Measurements from ENCODE around the gene ATP1B2.

Gene ATP1B2

DNA sequence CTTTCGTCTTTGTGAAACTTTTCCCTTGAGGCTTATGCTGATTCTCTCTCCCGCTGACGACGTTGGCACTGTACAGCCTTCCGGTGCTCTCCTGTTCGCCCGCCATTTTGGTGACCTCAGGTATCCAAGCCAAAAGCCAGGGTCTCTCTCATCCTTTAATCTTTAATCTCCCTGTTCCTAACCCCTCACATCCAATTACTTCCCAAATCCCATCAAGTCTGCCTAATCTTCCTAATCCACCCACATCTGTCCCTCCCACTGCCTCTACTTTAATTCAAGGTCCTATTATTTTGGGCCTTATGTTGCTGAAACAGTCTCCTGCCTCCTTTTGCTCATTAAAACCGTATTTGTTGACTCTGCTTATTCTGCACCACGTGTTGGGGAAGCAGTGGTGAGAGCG, 44.9 kb downstream of the ATP1B2 start:
- no peak for DNase-seq
- Histone ChIP-seq H3F3A (ENCODE audit: insufficient read depth, low read length) (no peaks in the 10 kb centered on the region), H3K4me2 (ENCODE audit: low read depth, low read length) (no peak overlapping the region), H4K20me1 (ENCODE audit: insufficient read depth, low read length) (no peaks in the 10 kb centered on the region), H3K27ac (ENCODE audit: low read length) (no peak overlapping the region), H3K9me2 (replicated peaks; ENCODE audit: insufficient read depth, low read length) (no peaks in the 10 kb centered on the region), H3K9me3 (replicated peaks; ENCODE audit: insufficient read depth, low read length) (no peaks in the 10 kb centered on the region), H2AFZ (ENCODE audit: low read length) (no peak overlapping the region), H3K9ac (ENCODE audit: low read length) (no peak overlapping the region), H3K4me3 (ENCODE audit: low read length) (no peak overlapping the region), H3K36me3 (replicated peaks; ENCODE audit: insufficient read depth, low read length) (no peaks in the 10 kb centered on the region), H3K4me1 (ENCODE audit: low read length) (no peaks in the 10 kb centered on the region), H3K27me3 (replicated peaks; ENCODE audit: insufficient read depth, low read length) (no peaks in the 10 kb centered on the region), H3K79me2 (ENCODE audit: low read length) (no peaks in the 10 kb centered on the region)
- TF ChIP-seq EZH2phosphoT487 (IDR thresholded peaks at IDR 0.05; ENCODE audit: low read length) = no peak
- no peak for TF ChIP-seq EZH2 (optimal IDR thresholded peaks at IDR 0.05; ENCODE audit: low read depth, low read length)
- TF ChIP-seq, protein P1, sequence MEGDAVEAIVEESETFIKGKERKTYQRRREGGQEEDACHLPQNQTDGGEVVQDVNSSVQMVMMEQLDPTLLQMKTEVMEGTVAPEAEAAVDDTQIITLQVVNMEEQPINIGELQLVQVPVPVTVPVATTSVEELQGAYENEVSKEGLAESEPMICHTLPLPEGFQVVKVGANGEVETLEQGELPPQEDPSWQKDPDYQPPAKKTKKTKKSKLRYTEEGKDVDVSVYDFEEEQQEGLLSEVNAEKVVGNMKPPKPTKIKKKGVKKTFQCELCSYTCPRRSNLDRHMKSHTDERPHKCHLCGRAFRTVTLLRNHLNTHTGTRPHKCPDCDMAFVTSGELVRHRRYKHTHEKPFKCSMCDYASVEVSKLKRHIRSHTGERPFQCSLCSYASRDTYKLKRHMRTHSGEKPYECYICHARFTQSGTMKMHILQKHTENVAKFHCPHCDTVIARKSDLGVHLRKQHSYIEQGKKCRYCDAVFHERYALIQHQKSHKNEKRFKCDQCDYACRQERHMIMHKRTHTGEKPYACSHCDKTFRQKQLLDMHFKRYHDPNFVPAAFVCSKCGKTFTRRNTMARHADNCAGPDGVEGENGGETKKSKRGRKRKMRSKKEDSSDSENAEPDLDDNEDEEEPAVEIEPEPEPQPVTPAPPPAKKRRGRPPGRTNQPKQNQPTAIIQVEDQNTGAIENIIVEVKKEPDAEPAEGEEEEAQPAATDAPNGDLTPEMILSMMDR (IDR thresholded peaks at IDR 0.05; ENCODE audit: low read length) = no peak

DNA sequence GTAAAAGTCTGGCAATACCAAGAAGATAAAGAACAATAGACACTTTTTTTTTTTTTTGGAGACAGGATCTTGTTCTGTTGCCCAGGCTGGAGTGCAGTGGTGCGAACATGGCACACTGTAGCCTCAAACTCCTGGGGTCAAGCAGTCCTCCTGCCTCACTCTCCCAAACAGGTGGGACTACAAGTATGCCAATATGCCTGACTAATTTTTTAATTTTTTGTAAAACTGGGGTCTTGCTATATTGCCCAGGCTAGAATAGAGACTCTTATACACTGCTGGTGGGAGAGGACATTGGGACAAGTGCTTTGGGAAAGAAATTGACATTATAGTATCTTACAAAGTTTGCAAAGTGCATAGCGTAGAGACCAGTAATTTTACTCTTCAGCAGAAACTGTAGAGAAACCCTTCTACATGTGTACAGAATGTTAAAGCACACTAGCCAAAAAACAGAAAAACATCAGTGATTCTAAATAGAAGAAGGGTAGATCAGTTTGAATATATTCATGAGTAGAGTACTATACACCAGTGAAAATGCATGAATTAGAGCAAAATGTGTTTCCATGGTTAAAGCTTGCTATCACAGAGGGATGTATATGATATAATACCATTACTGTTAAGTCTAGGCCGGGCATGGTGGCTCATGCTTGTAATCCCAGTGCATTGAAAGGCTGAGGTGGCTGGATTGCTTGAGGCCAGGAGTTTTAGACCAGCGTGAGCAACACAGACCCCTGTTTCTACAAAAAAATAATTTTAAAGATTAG, 47.3 kb downstream of the ATP1B2 start:
- Histone ChIP-seq H3K9me3 (replicated peaks; ENCODE audit: insufficient read depth, low read length) (no peaks in the 10 kb centered on the region), H2AFZ (ENCODE audit: low read length) (no peak overlapping the region), H3K36me3 (replicated peaks; ENCODE audit: insufficient read depth, low read length) (no peaks in the 10 kb centered on the region), H3K9ac (ENCODE audit: low read length) (no peak overlapping the region), H3K27ac (ENCODE audit: low read length) (no peak overlapping the region), H3K4me3 (ENCODE audit: low read length) (no peak overlapping the region), H3K27me3 (replicated peaks; ENCODE audit: insufficient read depth, low read length) (no peaks in the 10 kb centered on the region), H3K9me2 (replicated peaks; ENCODE audit: insufficient read depth, low read length) (no peaks in the 10 kb centered on the region), H4K20me1 (ENCODE audit: insufficient read depth, low read length) (no peaks in the 10 kb centered on the region), H3K4me2 (ENCODE audit: low read depth, low read length) (no peak overlapping the region), H3K4me1 (ENCODE audit: low read length) (no peaks in the 10 kb centered on the region), H3F3A (ENCODE audit: insufficient read depth, low read length) (no peaks in the 10 kb centered on the region), H3K79me2 (ENCODE audit: low read length) (no peaks in the 10 kb centered on the region)
- no peak for TF ChIP-seq EZH2phosphoT487 (IDR thresholded peaks at IDR 0.05; ENCODE audit: low read length)
- TF ChIP-seq EZH2 (optimal IDR thresholded peaks at IDR 0.05; ENCODE audit: low read depth, low read length) = no peak
- TF ChIP-seq, protein P1 (IDR thresholded peaks at IDR 0.05; ENCODE audit: low read length) = no peak
- no peak for DNase-seq

DNA sequence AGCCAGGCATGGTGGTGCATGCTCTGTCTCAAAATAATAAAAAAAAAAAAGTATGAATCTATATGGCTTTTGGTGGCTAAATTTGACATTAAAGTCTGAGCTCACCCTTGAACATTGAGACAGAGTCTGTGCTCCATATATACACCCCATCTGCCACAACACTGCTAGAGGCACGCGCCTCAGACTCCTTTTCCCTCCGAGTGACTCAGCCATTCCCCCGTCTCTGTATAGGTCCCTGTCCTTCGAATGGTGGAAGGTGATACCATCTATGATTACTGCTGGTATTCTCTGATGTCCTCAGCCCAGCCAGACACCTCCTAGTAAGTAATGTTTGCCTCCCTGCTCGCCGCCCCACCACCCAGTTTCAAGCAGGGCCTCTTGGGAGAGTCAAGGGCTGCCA, 49.8 kb downstream of the ATP1B2 start:
- no peak overlapping the region for H3K4me2 ChIP-seq (ENCODE audit: low read depth, low read length)
- H3K9ac ChIP-seq (ENCODE audit: low read length) = no peak overlapping the region
- H3K4me1 ChIP-seq (ENCODE audit: low read length) = no peaks in the 10 kb centered on the region
- no peak for TF ChIP-seq EZH2 (optimal IDR thresholded peaks at IDR 0.05; ENCODE audit: low read depth, low read length)
- TF ChIP-seq EZH2phosphoT487 (IDR thresholded peaks at IDR 0.05; ENCODE audit: low read length) = no peak
- TF ChIP-seq, protein P1 (IDR thresholded peaks at IDR 0.05; ENCODE audit: low read length) = no peak
- no peaks in the 10 kb centered on the region for H3K36me3 ChIP-seq (replicated peaks; ENCODE audit: insufficient read depth, low read length)
- peaks cover 15% of the 10 kb centered on the region for H3K27me3 ChIP-seq (replicated peaks; ENCODE audit: insufficient read depth, low read length)
- no peaks in the 10 kb centered on the region for H3K9me2 ChIP-seq (replicated peaks; ENCODE audit: insufficient read depth, low read length)
- no peaks in the 10 kb centered on the region for H3K9me3 ChIP-seq (replicated peaks; ENCODE audit: insufficient read depth, low read length)
- H3K4me3 ChIP-seq (ENCODE audit: low read length) = no peak overlapping the region
- H4K20me1 ChIP-seq (ENCODE audit: insufficient read depth, low read length) = no peaks in the 10 kb centered on the region
- no peaks in the 10 kb centered on the region for H3K79me2 ChIP-seq (ENCODE audit: low read length)
- H2AFZ ChIP-seq (ENCODE audit: low read length) = no peak overlapping the region
- no peak overlapping the region for H3K27ac ChIP-seq (ENCODE audit: low read length)
- DNase-seq = no peak
- no peaks in the 10 kb centered on the region for H3F3A ChIP-seq (ENCODE audit: insufficient read depth, low read length)
